Amygdala (tissue), 56 donors: Measurements from ENCODE around the gene GSK3A.
A peak's percentile ranks its signal among the peaks of the same experiment; 100 is the strongest.

Experiments used
- DNase-seq, 56 donors: peaks; one replicate each; lab custom pipeline; 2025; lab: John Stamatoyannopoulos, UW

Gene GSK3A

GRCh38 chr19:42207767-42208271, 34.6 kb downstream of the GSK3A start:
- DNase-seq, result no peak

DNA sequence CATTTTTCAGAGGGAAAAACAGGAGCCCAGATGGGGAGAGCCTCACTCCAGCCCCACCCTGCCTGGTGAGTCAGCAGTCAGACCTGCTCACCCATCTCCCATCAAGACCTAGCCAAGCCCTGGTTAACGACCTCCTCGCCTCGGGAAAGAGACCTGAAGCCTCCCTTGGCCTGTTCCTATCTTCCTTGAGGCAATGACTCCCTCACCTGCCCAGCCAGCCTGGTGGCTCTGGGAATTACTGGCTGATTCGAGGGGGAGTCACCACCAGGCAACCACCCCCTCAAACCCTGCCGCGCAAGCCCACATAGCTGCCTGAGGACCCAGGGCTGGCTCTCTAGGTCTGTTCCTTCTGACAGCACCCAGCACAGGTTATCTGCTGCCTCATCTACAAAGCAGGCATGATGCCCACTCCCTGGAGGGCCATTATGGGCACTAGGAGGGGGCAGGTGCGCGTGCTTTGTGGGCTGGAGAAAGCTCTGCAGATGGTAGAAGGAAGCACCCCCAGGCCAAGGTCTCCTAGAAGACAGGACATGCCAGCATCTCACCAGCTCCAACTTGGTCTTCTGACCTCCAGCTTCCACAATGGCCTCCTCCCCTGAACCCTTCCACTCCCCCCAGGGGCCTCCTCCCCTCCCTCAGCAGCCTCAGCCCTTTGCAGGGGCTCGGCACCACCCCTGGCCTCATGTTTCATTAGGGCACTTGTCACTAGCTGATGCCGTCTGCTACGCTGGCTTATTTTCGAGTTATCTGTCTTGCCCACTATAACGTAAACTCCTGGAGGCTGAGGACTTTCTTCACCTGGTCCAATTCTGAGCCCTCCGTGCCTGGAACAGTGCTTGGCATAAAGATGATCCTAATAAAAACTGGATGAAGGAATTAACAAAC, 35.3 kb downstream of the GSK3A start:
- DNase-seq, result no peak

- DNase-seq, result no peak
These were observed 37.7 kb downstream of the GSK3A start for GRCh38 chr19:42204664-42205063.

GRCh38 chr19:42203700-42204099, 38.7 kb downstream of the GSK3A start:
- DNase-seq, result no peak

- no peak for DNase-seq
These were observed 40.0 kb downstream of the GSK3A start for GRCh38 chr19:42202290-42202880.

GRCh38 chr19:42201489-42202289, 40.7 kb downstream of the GSK3A start:
- peak in 16 of 56 donors; percentile 4 to 38 (median 18) for DNase-seq

DNA sequence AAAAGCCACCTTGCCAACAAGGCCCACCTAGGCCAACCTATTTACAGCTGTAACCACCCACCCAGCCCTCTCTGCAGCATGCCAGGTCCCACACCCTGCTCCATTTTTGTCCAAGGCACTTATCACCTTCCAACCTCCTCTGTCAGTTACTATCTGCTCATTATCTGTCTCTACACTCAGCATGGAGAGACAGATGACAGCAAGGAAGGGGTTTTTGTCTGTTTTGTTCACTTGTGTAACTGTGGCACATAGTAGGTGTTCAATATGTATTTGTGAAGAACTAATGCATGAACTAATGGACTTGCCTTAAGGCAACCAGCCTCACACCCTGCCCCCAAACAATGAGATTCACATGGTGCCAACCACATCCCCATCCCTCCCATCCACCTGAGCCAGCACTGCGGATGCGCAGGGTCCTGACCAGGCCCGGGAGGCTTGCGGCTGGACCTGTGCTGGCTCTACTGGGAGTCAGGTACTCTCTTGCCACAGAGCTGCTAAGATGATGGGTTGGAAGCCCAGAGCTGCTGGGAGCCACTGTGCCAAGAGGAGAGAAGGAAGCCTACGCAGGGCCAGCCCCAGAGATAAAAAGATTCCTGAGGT, 42.2 kb downstream of the GSK3A start:
- no peak for DNase-seq

DNA sequence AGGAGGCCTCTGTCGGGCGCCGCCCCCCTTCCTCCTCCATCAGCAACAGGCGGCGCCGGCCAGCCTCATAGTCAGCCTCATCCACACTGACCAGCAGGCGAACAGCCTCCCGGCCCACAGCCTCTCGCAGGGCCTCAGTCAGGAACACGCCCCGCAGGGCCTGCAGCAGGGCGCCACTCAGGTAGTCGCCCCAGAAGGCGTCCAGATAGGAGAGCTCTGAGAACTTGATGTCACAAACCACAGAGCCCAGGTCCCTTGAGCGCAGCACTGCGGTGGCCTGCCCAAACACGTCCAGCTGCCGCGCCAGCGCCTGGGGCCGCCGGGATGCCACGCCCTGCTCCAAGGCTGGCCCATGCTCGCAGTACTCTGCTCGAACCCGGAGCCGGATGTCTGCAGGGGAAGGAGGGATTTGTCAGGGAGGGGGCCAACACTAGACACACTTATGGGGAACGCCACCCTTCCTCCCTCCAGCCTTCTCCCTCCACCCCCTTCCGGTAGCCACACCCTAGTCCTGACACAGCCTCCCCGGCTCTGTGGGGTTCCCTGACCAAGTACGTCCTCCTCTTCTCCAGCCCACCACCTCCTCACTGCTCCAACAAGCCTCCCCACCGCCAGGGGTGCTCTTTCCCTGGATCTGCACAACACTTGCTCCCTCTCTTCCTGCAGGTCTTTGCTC, 42.8 kb downstream of the GSK3A start:
- no peak for DNase-seq

DNA sequence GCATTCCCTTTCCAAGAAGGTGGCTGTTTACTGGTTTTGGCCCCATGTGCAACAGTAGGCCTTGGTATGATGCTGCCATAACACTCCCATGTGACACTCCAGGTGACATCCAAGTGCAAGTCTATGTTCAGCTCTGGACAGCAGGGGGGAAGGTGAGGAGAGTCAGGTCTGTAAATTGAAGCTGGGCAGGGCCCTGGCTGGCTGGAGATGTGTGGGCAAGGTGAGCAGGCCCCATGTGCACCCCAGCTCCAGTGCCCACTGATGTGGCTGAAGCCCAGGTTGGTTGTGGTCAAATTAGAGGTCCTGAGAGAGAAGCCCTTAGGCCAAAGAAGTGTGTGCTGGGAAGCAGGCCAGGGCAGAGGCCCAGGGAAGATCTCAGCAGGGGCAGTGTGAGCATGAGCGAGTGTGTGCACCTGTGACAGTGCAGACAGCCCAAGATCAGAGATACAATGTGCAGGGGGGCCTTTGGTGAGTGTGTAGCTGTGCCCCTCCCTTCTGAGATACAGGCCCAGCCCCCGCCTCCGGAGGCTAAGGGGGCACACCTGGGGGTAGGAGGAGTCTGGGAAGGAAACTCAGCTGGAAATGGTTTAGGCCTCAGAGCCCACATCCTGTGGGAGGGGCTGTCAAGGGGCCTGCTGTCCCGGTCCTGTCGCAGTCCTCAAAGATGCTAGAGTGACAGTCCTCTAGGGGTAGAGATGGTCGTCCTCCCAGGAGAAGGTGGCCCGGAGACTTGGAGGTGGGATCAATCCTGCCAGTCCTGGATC, 43.5 kb downstream of the GSK3A start:
- no peak for DNase-seq

DNA sequence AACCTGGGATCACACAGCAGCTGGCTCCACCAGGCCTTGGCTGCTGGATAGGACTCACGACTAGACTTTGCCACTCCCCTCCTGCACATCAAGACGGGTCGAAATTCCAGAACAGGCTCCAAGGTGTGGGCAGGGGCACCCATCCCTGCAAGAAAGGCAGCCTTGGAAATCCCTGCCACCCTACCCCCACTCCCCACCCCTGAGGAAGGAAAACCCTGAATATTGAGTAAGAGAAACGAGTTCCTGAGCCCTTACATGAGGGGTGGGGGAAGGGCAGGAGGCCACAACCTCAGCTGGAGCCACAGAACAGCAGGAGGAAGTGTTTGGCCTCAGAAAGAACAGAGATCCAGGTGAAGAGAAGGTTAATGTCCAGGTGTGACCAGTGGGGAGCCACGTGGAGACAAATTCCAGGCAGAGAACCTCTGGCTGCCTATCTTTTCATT, 45.0 kb downstream of the GSK3A start:
- DNase-seq, result no peak

DNA sequence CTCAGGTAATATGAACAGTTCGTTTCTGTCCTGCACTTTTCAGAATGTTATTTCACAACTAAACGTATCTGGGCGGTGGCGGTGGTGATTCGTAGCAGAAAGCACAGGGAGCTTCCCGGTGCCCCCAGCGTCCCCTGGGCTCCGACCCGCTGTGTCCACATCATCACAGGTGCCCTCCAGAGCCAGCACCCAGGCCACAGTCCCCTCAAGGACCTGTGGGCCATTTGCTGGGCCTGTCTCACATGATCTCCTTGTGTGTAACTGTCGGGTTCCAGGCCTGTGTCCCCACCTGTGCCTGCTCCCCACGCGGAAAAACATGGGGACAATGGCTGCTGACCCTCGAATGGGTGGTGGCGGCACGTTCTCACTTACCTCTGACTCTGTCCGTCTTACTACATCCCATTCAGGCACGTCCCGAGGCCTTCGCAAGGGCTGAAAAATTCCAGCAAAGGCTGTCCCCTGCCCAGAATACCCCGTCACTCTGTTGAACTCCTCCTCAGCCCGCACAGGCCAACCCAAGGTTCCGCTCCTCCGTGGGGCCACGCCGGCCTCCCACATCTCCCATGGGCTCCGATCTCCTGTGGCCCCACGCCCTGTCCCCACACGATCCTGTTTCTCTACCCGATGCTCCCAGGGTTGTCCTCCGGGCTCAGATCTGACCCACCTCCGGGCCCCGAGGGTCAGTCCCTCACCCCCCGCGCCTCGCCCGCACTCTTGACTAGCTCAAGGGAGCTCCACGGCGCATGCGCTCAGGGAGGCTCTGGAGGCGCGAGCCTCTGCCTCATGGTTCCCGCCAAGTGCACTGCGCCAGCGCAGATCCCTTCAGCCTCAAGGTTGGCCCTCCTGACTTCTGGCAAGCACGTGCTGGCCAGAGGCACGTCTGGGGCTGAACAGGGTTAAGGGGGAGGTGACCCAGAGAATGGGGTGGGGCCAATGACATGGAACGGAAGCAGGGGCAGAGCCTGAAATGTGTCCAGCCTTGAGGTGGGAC, 46.1 kb downstream of the GSK3A start:
- no peak for DNase-seq

DNA sequence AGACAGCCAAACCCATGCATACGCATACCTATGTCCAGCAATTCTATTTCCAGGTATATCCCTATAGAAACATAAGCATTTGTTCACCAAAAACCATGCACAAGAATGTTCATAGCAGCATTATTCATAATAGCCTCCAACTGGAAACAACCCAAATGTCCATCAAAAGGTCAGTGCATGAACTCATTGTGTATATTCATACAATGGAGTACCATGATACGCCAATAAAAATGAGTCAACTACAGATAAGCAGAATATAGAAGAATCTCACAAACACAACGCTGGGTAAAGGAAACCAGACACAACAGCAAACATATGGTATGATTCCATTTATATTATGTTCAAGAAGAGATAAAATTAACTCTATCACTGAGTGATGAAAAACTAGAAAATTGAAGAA, 48.7 kb downstream of the GSK3A start:
- DNase-seq, result no peak

- DNase-seq, result no peak
These were observed 49.1 kb downstream of the GSK3A start for GRCh38 chr19:42193294-42193693.

GRCh38 chr19:42191855-42192254, 50.5 kb downstream of the GSK3A start:
- no peak for DNase-seq

DNA sequence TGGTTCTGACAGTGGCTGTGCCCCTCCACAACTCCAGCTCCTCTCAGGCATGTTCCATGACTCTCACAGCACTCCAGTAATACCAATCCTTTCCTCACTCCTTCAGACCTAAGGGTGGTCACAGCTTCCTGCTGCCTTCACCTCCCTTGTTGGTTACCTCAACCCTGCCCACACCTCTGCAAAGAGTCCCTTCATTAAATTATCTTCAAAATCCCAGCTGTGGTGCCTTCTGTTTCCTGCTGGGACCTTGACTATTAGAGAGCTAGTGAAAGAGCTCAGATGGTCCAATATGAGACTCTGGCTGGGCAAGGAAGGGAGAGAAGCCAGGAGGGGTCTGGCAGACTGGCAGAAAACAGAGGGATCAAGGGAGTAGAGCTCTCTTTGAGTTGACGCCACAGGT, 51.1 kb downstream of the GSK3A start:
- no peak for DNase-seq

GRCh38 chr19:42189133-42189532, 53.3 kb downstream of the GSK3A start:
- DNase-seq, result no peak

GRCh38 chr19:42188665-42189064, 53.7 kb downstream of the GSK3A start:
- no peak for DNase-seq

GRCh38 chr19:42185277-42185676, 57.1 kb downstream of the GSK3A start:
- no peak for DNase-seq
